Tibial artery (tissue), 4 donors: ENCODE measurements around the gene ABHD18.
"Not testable (repeated sequence)": the region's sequence is repeated elsewhere in the genome, so short reads cannot be mapped to it uniquely, and the experiment has no call there.

Experiments
- DNase-seq, 2 donors: peaks; one replicate each; pipeline ENCODE4 v3.0.0-alpha.2; 2019
- H3K27ac ChIP-seq, 2 donors: fragments of 200-600 bp; sonication (generic) in 1 of 2; 1 replicate in 1 of 2; 2 replicates in 1 of 2; pipeline ENCODE4 v1.5.1; 2018 to 2019; ENCODE audit warnings: mild to moderate bottlenecking in 1 of 2
- H3K27me3 ChIP-seq, 2 donors: fragments of 200-600 bp; sonication (generic) in 1 of 2; one replicate each; pipeline versions ENCODE4 v1.5.1 to v1.6.0; 2016 to 2019
- H3K36me3 ChIP-seq, 3 donors: fragments of 200-600 bp; sonication (generic) in 2 of 3; one replicate each; pipeline ENCODE4 v1.5.1; 2016 to 2019; ENCODE audit warnings: mild to moderate bottlenecking in 2 of 3
- H3K4me1 ChIP-seq, 4 donors: fragments of 200-600 bp; sonication (generic) in 2 of 4; 1 replicate in 3 of 4; 2 replicates in 1 of 4; pipeline ENCODE4 v1.5.1; 2016 to 2019
- H3K4me3 ChIP-seq, 2 donors: fragments of 200-600 bp; sonication (generic) in 1 of 2; 1 replicate in 1 of 2; 2 replicates in 1 of 2; pipeline ENCODE4 v1.5.1; 2018 to 2019; ENCODE audit warnings: mild to moderate bottlenecking in 2 of 2
- H3K9me3 ChIP-seq, 3 donors: fragments of 200-600 bp; sonication (generic) in 1 of 3; one replicate each; pipeline ENCODE4 v1.5.1; 2016 to 2019
- intact Hi-C: fragments of 100-400 bp; cut with DNase I; formaldehyde crosslinking; loops from one replicate; pipeline ENCODE4 v1.15.0; 2023; ENCODE audit warnings: low total_unique reads
- TF ChIP-seq, protein P1 (sequence below), 2 experiments: fragments of 200-600 bp in 1 of 2; fragments of 450-650 bp in 1 of 2; IDR thresholded peaks; one replicate each; pipeline ENCODE4 v1.5.1; 2017 to 2019; ENCODE audit warnings: antibody characterized with exemption in 2 of 2, mild to moderate bottlenecking in 1 of 2, moderate library complexity in 1 of 2

The ABHD18 gene

DNA sequence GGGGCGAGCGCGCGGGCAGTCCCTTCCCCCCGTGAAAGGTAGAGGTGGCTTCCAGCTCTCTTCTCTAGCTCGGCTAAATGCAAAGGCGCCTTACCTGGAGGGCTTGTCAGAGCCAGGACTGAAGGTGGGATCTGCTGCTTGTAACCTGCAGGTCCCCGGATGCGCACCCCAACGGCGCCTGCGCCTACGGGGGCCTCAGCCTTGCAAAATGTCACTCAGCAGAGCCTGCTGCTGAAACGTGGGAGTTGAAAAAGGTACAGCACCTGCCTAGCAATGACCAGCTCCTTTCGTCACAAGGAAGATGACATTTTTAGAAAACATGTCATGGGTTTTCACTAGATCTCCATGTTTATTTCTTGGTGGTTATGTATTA, 583 bp downstream of the ABHD18 start:
- Histone ChIP-seq H3K4me1 (peaks cover 0 to 30% (median 8%) of the 10 kb centered on the region in 4 donors), H3K4me3 (peak overlapping the region; percentile 59 to 90), H3K9me3 (no peaks in the 10 kb centered on the region), H3K27me3 (no peaks in the 10 kb centered on the region), H3K36me3 (no peaks in the 10 kb centered on the region), H3K27ac (peak overlapping the region; percentile 94 to 98)
- DNase-seq = peak; percentile 29 to 71
- intact Hi-C loops = loop anchor here (5.0 to 10.0 kb wide), 3 partner anchors 97 to 322 kb away; partner anchors contain the start of genes HSPA4L, LARP1B and PGRMC2
- TF ChIP-seq, protein P1, sequence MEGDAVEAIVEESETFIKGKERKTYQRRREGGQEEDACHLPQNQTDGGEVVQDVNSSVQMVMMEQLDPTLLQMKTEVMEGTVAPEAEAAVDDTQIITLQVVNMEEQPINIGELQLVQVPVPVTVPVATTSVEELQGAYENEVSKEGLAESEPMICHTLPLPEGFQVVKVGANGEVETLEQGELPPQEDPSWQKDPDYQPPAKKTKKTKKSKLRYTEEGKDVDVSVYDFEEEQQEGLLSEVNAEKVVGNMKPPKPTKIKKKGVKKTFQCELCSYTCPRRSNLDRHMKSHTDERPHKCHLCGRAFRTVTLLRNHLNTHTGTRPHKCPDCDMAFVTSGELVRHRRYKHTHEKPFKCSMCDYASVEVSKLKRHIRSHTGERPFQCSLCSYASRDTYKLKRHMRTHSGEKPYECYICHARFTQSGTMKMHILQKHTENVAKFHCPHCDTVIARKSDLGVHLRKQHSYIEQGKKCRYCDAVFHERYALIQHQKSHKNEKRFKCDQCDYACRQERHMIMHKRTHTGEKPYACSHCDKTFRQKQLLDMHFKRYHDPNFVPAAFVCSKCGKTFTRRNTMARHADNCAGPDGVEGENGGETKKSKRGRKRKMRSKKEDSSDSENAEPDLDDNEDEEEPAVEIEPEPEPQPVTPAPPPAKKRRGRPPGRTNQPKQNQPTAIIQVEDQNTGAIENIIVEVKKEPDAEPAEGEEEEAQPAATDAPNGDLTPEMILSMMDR (IDR thresholded peaks at IDR 0.05) = no peak

DNA sequence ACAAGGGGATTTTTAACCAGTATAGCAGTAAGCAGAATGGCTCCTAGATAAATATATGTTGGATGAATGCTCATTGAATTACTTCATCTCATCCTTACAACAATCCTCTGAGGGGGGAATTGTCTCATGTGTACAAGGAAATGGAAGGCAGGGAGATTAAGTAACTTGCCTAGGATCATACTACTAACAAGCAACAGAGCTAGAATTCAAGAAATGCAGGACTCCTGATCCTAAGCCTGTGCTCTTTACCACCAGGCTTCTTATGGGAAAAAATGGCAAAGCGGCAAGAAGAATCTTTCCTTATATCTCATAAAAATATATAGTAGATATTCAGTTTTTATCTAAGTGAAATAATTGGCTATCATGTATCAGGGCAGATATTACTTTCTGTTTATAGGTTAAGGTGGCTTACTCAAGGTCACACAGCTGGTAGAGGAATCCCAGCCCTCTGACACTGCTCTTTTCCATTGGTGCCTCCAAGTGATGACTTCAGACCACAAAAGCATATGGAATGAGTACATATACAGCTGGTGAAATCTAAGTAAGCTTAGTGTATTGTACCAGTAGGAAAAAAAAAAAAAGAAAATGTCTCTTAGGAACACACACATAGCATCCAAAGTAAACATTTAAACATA, 2.1 kb downstream of the ABHD18 start:
- no peaks in the 10 kb centered on the region for H3K9me3 ChIP-seq
- no peak for DNase-seq
- peaks cover 0 to 32% (median 8%) of the 10 kb centered on the region in 4 donors for H3K4me1 ChIP-seq
- H3K4me3 ChIP-seq = no peak overlapping the region
- intact Hi-C loops = loop anchor here (5.0 to 10.0 kb wide), 3 partner anchors 95 to 320 kb away; partner anchors contain the start of genes HSPA4L, LARP1B and PGRMC2
- TF ChIP-seq, protein P1 (IDR thresholded peaks at IDR 0.05) = no peak
- H3K36me3 ChIP-seq = no peaks in the 10 kb centered on the region
- no peak overlapping the region for H3K27ac ChIP-seq
- H3K27me3 ChIP-seq = no peaks in the 10 kb centered on the region

DNA sequence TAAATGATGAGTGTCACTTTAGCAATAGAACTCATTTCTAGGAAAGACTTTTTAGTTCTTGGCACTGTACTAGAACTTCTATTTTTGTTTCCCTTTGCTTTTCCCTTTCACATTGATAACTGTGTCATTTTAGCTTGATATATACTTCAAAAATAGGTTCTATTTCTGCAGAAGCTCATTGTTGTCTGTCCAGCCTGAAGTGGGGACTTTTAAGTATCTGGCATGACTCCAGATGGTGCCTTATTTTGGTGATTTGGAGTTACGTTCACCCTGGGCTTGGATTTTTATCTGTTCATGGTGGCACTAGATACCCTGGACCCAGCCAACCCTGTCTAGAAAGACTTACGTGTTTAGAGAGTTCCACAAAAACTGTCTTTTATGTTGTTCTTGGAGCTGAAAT, 3.4 kb downstream of the ABHD18 start:
- TF ChIP-seq, protein P1 (IDR thresholded peaks at IDR 0.05) = no peak
- Histone ChIP-seq H3K9me3 (no peaks in the 10 kb centered on the region), H3K36me3 (peaks cover 0 to 5% (median 0%) of the 10 kb centered on the region in 3 donors), H3K4me1 (peaks cover 0 to 32% (median 6%) of the 10 kb centered on the region in 4 donors), H3K27me3 (no peaks in the 10 kb centered on the region), H3K27ac (peak overlapping the region; percentile 45 to 57), H3K4me3 (peak overlapping the region in 1 of 2 donors; percentile 21)
- DNase-seq = no peak
- intact Hi-C loops = loop anchor here (5.0 to 10.0 kb wide), 3 partner anchors 94 to 319 kb away; partner anchors contain the start of genes HSPA4L, LARP1B and PGRMC2

DNA sequence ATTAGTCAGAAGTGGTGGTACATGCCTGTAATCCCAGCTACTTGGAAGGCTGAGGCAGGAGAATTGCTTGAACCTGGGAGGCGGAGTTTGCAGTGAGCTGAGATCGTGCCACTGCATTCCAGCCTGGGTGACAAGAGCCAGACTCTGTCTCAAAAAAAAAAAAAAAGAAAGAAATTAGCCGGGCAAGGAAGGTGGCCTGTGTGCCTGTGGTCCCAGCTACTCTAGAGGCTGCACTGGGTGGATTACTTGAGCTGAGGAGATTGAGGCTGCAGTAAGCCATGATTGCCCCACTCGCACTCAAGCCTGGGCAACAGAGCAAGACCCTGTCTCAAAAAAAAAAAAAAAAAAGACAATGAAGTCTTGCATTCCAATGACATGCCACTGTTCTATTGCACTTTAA, 5.7 kb downstream of the ABHD18 start:
- H3K36me3 ChIP-seq, H3K4me3 ChIP-seq, H3K27me3 ChIP-seq, intact Hi-C loops, H3K9me3 ChIP-seq, DNase-seq, H3K27ac ChIP-seq: not testable (repeated sequence)
- H3K4me1 ChIP-seq = peaks cover 0 to 27% (median 2%) of the 10 kb centered on the region in 4 donors

DNA sequence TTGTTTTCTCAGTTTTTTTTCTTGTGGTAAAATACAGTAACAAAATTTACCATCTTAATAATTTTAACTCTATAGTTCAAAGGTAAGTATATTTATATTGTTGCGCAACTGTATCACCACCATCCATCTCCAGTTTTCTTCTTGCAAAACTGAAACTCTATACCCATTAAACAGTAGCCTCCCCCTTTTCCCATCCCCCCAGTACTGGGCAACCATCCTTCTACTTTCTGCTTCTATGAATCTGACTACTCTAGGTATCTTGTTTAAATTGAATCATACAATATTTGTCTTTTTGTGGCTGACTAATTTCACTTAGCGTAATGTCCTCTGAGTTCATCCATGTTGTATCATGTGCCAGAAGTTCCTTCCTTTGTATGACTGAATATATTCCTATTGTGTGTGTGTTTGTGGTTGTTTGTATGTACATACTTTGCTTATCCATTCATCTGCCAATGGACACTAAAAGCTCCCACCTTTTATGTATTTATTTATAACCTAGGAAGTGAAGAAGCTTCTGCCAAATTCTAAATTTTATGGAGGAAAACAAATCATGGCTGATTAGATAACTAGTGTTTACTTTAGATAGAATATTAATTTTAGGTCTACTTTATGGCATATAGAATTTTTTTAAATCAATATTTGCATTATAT, 10.0 kb downstream of the ABHD18 start:
- H3K27ac ChIP-seq = no peak overlapping the region
- H3K4me3 ChIP-seq = no peak overlapping the region
- H3K9me3 ChIP-seq = no peaks in the 10 kb centered on the region
- intact Hi-C loops = no loop called here
- no peak for DNase-seq
- TF ChIP-seq, protein P1 (IDR thresholded peaks at IDR 0.05) = no peak
- H3K4me1 ChIP-seq = peaks cover 0 to 6% (median 0%) of the 10 kb centered on the region in 4 donors
- H3K36me3 ChIP-seq = peaks cover 0 to 5% (median 0%) of the 10 kb centered on the region in 3 donors
- H3K27me3 ChIP-seq = no peaks in the 10 kb centered on the region

DNA sequence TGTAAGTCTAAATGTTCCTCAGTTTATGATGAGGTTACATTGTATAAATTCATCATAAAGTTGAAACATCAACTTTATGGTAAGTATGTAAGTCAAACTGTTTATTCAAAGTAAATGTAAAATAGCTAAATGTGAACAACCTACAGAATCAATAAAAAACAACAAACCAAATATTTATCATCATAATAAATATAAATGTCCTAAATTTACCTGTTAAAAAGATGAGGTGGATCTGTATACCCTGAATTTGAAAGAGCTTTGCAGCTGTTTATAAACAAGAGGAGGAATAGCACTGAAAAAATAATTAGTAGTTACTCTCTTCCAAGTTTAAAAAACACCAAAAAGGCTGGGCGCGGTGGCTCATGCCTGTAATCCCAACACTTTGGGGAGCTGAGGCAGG, 13.7 kb downstream of the ABHD18 start:
- Histone ChIP-seq H3K27me3 (no peaks in the 10 kb centered on the region), H3K36me3 (peaks cover 0 to 8% (median 8%) of the 10 kb centered on the region in 3 donors), H3K27ac (no peak overlapping the region), H3K4me3 (no peak overlapping the region), H3K9me3 (no peaks in the 10 kb centered on the region), H3K4me1 (no peaks in the 10 kb centered on the region)
- TF ChIP-seq, protein P1 (IDR thresholded peaks at IDR 0.05) = no peak
- intact Hi-C loops = no loop called here
- DNase-seq = no peak
